Lung microvascular endothelial cell (primary cell): ENCODE results near the gene GALNT17. TPM values are rescaled to one million over a fixed set of nuclear protein-coding genes. Genes with fewer than 3 reads are reported as not detected.

Experiments used
- DNase-seq, 2 donors: peaks; one replicate each; pipeline versions ENCODE4 v3.0.0 to v3.0.0-alpha.2; 2010; ENCODE audit warnings: low read depth in 2 of 2
- total RNA-seq: library from RNA; depleted of rRNA; stranded (reverse); fragments of >200 nt; gene quantifications from 2 replicates; pipeline ENCODE4 v1.2.1, GENCODE V29; 2014

Gene GALNT17
- total RNA-seq, 1 donor from 2014 or later, result not detected

GRCh38 chr7:71497256-71497946 lies 365.5 kb downstream of the GALNT17 start:
- no peak for DNase-seq

- no peak for DNase-seq
Observed at GRCh38 chr7:71498381-71498780, 366.4 kb downstream of the GALNT17 start.

GRCh38 chr7:71504697-71505441 lies 372.9 kb downstream of the GALNT17 start:
- no peak for DNase-seq

GRCh38 chr7:71506822-71507221 lies 374.9 kb downstream of the GALNT17 start:
- no peak for DNase-seq

GRCh38 chr7:71507680-71508602 lies 376.0 kb downstream of the GALNT17 start:
- no peak for DNase-seq

- no peak for DNase-seq
Observed at GRCh38 chr7:71509381-71509780, 377.4 kb downstream of the GALNT17 start.

- no peak for DNase-seq
Observed at GRCh38 chr7:71511361-71511807, 379.4 kb downstream of the GALNT17 start.

GRCh38 chr7:71517940-71518699 lies 386.2 kb downstream of the GALNT17 start:
- no peak for DNase-seq

GRCh38 chr7:71518880-71519279 lies 386.9 kb downstream of the GALNT17 start:
- DNase-seq, result no peak

GRCh38 chr7:71521506-71521905 lies 389.6 kb downstream of the GALNT17 start:
- no peak for DNase-seq

- DNase-seq, result no peak
Observed at GRCh38 chr7:71526106-71526505, 394.2 kb downstream of the GALNT17 start.

GRCh38 chr7:71527213-71527612 lies 395.3 kb downstream of the GALNT17 start:
- DNase-seq, result no peak

- DNase-seq, result no peak
Observed at GRCh38 chr7:71535616-71536015, 403.7 kb downstream of the GALNT17 start.

- no peak for DNase-seq
Observed at GRCh38 chr7:71538210-71538609, 406.3 kb downstream of the GALNT17 start.

- no peak for DNase-seq
Observed at GRCh38 chr7:71539615-71540014, 407.7 kb downstream of the GALNT17 start.

- DNase-seq, result no peak
Observed at GRCh38 chr7:71541707-71542353, 409.9 kb downstream of the GALNT17 start.

GRCh38 chr7:71543396-71543795 lies 411.5 kb downstream of the GALNT17 start:
- DNase-seq, result no peak

- no peak for DNase-seq
Observed at GRCh38 chr7:71544816-71545215, 412.9 kb downstream of the GALNT17 start.

- no peak for DNase-seq
Observed at GRCh38 chr7:71547426-71547825, 415.5 kb downstream of the GALNT17 start.

GRCh38 chr7:71548746-71549145 lies 416.8 kb downstream of the GALNT17 start:
- DNase-seq, result no peak

- DNase-seq, result no peak
Observed at GRCh38 chr7:71553306-71553705, 421.4 kb downstream of the GALNT17 start.
